NCI-H1694 treated with DMSO at 0.1 percent for 48 hours (cell line): ENCODE data around the gene ARHGEF10L.

ENCODE experiments used
- DNase-seq: peaks from one replicate; lab custom pipeline; 2025; lab: John Stamatoyannopoulos, UW

ARHGEF10L gene

GRCh38 chr1:17710889-17711576 is 171.5 kb downstream of the ARHGEF10L start:
- no peak for DNase-seq

DNA sequence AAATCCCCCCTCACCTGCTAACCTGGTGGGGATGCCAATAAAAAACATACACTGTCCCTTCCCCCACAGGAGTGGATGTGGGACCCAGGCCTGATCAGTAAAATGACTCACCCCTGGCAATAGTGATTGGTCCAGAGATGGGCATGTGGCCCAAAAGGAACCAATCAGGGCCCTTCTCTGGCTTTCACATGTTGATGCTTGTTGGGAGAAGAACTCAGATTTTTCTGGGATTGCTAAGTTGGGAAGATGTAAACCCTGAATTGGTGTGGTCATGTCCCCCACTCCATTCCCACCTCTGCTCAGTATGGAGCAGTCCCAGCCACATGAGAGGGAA is 172.0 kb downstream of the ARHGEF10L start:
- DNase-seq, result no peak

- DNase-seq, result no peak
Observed at GRCh38 chr1:17711941-17712340, 172.4 kb downstream of the ARHGEF10L start.

DNA sequence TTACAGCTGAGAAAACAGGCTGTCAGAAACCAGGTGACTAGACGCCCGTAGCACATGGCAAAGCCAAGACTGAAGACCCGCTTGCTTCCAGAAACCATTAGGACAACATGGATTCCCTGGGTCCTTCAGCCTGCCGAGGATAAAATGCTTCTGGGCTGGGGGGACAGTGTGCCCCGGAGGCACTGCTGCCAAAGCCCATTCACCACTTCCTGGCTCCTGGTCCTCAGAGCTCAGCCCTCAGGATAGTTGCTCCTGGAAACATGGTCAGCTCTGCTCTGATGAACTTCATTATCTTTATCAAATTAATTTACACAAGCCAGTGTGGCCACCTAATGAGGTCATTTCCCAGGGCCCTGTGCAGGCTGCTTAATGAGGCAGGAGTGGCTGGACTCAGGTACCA is 174.5 kb downstream of the ARHGEF10L start:
- no peak for DNase-seq

DNA sequence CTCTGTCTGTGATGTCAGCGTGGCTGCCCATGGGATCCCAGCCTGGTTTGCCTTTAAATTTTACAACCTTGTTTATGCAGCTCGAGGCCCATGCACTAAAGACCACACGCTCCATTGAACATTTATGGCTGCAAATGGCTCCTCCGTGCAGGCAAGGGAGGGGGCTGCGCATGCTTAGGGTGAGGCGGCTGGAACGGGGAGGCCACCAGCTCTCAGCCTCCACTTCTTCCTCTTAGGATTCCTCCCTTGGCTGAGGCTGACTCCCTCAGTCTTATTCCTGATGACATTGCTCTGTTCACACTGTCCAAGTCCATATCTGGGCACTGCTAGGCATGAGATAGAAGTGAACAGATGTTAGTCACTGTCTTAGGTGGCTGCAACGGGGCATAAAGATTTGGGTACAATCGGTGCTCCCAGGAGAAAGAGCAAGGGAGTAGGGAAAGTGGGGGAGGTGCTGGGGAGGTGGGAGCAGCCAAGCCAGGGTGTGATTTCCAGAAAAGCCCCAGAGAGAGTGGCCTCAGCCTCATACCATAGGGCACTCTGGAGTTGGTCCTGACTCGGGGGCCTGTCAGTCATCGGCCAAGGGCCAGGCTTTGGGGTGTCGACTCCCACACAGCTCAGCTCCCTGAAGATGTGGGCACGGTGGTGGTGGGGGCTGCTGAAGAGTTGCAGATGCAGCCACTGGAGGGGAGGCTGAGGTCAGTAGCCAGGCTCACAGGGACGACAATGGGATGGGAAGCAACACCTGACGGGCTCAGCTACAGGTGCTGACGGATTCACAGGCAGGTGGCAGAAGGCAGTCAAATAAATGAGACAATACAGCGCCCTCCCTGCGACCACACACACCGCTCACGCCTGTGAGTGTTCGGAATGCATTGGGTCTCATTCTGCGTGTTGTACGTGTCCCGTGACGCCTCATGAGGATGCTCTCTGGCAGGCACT is 178.4 kb downstream of the ARHGEF10L start:
- DNase-seq, result no peak

DNA sequence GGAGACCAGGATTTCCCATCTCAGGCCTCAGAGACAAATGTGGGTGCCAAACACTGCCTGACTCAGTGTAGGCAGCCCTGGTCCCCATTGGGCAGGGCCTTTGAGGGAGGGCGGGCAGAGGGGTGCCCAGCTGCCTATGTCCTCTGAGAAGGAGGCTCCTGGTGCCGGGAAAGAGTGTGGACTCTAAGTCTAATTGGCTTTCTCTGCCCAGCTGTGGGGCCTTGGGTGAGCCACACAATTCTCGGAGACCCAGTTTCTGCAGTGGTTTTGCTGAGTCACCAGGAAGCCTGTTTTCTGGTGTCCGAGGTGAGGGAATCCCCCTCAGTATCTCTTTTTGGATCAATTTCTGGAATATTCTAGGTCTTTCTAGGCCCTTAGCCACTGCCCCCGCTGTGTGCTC is 180.4 kb downstream of the ARHGEF10L start:
- DNase-seq, result no peak

GRCh38 chr1:17721444-17721843 is 181.9 kb downstream of the ARHGEF10L start:
- DNase-seq, result no peak

GRCh38 chr1:17723684-17724083 is 184.2 kb downstream of the ARHGEF10L start:
- no peak for DNase-seq

GRCh38 chr1:17724150-17724549 is 184.7 kb downstream of the ARHGEF10L start:
- DNase-seq, result no peak

DNA sequence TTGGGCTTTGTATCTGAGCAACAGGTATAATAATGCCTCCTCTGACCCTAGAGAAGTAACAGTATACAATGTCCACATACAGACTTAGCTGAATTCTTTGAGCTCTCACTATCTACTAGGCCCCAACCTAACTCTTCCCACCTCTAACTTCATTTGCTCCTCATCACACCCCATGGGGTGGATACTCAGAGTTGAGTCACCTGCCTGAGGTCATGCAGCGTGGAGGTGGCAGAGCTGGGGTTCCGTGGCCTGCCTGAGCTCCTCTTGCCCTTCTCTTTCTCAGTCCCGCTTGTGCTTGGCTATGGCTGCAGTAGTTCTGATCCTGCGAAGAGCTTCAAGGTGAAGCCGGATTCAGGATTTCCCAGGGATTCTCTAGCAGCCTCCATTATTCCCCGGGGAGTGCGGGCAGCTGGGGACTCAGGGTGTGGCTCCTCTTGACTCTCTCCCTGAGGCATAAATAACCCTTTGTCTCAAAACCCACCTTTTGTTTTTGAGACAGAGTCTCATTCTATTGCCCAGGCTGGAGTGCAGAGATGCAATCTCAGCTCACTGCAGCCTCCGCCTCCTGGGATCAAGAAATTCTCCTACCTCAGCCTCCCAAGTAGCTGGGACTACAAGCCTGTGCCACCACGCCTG is 185.7 kb downstream of the ARHGEF10L start:
- no peak for DNase-seq

DNA sequence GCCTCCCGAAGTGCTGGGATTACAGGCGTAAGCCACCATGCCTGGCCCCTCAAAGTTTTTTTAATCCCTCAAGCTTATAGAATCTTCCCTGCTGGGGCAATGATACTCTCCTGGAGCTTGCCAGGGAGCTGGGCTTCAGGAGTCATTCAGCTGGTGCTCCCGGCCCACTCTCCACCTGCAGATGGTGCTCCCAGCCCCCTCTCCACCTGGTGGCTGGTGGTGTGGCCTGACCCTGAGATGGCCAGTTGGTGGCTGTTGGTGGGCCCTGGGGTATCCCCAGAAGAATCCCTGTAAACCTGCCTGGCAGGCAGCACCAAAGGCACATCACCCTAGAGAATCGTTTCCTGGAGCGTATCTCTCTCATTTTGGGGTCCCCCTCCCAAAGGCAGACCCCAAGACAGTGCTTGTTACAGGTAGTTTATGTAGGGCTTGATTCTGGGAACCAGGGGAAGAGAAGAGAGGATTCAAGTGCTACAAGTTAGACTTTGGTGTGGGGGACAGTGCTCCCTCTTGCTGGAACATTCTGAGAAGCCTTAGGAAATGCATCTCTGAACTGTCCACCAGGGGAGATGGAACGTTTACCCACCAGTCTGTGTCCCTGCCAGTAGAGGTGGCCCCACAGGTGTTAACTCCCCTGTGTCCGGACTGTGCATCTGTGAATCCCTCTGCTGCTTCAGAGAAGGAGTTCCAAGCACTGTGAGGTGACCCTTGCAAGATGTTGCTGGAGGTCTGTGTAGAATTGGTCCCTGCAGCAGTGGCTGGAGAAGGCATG is 186.5 kb downstream of the ARHGEF10L start:
- no peak for DNase-seq

DNA sequence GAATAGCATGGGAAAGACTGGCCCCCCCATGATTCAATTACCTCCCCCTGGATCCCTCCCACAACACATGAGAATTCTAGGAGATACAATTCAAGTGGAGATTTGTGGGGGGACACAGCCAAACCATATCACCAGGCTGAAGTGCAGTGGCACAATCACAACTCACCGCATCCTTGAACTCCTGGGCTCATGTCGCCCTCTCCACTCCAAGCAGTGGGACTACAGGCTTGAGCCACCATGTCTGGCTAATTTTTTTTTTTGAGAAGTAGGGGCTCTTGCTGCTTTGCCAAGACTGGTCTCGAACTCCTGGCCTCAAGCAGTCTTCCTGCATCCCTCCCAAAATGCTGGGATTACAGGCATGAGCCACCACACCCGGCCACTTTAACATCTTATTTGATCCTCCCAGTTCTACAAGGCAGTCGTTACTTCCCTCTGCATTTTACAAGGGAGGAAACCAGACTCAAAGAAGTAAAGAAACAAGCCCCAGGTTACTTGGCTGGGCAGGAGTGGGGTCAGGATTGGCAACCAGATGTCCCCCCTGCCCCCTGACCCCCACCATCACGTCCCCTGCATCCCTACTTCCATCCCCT is 188.7 kb downstream of the ARHGEF10L start:
- DNase-seq, result no peak

DNA sequence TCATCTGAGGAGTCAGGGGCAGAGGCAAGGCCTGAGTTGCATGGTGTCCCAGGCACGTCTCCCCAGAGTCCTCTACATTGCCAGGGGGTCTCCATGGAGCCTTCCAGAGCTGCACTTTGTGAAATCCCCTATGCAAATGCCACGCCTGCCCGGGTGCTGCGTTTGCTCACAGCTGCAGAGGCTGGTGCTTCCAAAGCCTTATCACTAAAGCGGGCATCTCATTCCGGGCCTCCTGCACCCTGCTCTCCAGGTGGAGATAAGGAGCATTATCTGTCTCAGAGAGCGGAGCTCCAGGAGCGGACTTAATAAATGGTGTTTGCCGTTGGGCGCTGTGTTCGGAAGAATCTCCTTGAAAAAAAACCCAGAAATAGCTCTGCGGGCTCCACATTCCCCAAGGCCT is 189.8 kb downstream of the ARHGEF10L start:
- DNase-seq, result no peak

- no peak for DNase-seq
Observed at GRCh38 chr1:17729909-17730308, 190.4 kb downstream of the ARHGEF10L start.

DNA sequence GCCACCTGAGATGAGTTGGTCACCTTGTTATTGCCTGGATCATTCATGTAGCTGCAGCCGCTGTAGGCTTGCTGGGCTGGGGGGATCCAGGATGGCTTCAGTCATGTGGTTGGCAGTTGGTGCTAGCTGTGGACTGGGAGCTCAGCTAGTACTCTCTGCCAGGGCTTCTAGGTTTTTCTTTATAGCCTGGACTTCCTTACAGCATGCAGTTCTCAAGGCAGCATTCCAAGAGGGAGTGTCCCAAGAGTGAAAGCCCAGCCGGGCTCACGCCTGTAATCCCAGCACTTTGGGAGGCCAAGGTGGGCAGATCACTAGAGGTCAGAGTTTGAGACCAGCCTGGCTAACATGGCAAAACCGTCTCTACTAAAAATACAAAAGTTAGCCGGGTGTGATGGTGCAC is 192.0 kb downstream of the ARHGEF10L start:
- DNase-seq, result no peak

DNA sequence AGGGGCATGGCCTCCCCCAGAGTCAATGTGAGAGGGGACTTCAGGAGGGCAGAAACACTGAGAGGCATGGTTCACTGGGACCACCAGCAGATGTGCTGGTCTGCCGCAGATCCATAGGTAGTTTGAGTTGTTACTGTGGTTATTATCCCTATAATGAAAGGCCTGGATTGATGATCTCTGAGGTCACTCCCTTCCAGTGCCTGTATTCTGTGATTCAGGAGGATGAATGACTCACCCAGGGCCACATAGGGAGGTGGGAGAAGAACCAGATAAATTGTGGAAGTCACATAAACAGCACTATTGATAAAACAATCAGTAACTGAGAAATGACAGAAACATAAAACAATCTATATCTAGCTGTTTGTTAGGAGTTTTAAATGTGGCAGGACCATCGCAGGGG is 193.0 kb downstream of the ARHGEF10L start:
- DNase-seq, result no peak

- no peak for DNase-seq
Observed at GRCh38 chr1:17733661-17734060, 194.2 kb downstream of the ARHGEF10L start.

DNA sequence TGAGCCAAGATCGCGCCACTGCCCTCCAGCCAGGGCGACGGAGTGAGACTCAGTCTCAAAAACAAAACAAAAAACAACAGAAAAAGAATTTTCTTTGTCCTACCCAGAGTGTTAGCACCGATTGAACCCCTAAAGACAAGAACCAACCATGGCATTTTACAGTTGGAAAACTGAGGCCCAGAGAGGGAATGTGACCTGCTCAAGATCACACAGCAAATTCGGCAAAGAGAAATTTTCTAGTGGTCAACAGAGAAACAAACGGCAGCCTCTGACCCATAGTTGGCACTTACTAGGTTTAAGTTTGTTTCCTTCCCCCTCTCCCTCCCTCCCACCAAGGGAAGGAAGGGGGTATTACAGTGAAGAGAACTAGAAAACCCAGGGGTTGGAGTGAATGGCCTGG is 195.1 kb downstream of the ARHGEF10L start:
- DNase-seq, result no peak

GRCh38 chr1:17735348-17735747 is 195.8 kb downstream of the ARHGEF10L start:
- DNase-seq, result no peak

- no peak for DNase-seq
Observed at GRCh38 chr1:17735793-17736192, 196.3 kb downstream of the ARHGEF10L start.

GRCh38 chr1:17736625-17737024 is 197.1 kb downstream of the ARHGEF10L start:
- no peak for DNase-seq

DNA sequence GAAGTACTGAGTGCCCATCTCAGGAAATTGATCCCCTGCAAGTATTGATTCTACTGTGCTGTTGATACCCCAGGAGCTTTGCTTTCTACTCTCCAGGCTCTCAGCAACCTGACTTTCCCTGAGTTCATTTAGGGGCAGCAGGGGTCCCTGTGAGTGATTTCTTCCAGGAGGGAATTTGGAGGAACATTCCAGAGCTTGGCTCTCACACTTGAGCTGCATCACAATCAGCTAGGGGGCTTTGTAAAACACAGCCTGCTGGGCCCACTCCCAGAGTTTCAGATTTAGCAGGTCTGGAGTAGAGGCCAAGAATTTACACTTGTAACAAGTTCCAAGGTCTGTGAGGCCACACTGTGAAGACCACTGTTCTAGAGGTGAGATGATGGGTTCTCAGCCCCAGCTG is 199.6 kb downstream of the ARHGEF10L start:
- DNase-seq, result no peak
